Loucy (cell line): ENCODE measurements around the gene MYDGF.
A peak's percentile ranks its signal among the peaks of the same experiment; 100 is the strongest.

Experiments used
- H2AFZ ChIP-seq: fragments of 200-600 bp; sonication (generic); 2 replicates; pipeline ENCODE4 v1.6.0; 2016; ENCODE audit warnings: antibody characterized with exemption, mild to moderate bottlenecking, low read length, moderate library complexity
- H3F3A ChIP-seq: fragments of 200-600 bp; 2 replicates; pipeline ENCODE4 v1.6.0; 2016; ENCODE audit warnings: antibody characterized with exemption, low read depth, mild to moderate bottlenecking
- H3K27me3 ChIP-seq: fragments of 200-600 bp; sonication (generic); 2 replicates; pipeline ENCODE4 v1.6.1; 2014; ENCODE audit warnings: low read length, mild to moderate bottlenecking; ENCODE audit not compliant: insufficient read depth, poor library complexity, severe bottlenecking
- H3K36me3 ChIP-seq: fragments of 200-600 bp; sonication (generic); 2 replicates; pipeline ENCODE4 v1.6.1; 2016; ENCODE audit warnings: low read length; ENCODE audit not compliant: insufficient read depth
- H3K4me1 ChIP-seq: fragments of 200-600 bp; sonication (generic); 2 replicates; pipeline ENCODE4 v1.5.1; 2014; ENCODE audit warnings: low read length, mild to moderate bottlenecking; ENCODE audit not compliant: insufficient read depth, poor library complexity, severe bottlenecking
- H3K4me2 ChIP-seq: fragments of 200-600 bp; sonication (generic); 2 replicates; pipeline ENCODE4 v1.6.0; 2014; ENCODE audit warnings: antibody characterized with exemption, low read length, low read depth, mild to moderate bottlenecking; ENCODE audit not compliant: poor library complexity, severe bottlenecking
- H3K4me3 ChIP-seq: fragments of 200-600 bp; sonication (generic); 2 replicates; pipeline ENCODE4 v1.5.1; 2014; ENCODE audit warnings: low read length, mild to moderate bottlenecking, mixed read lengths; ENCODE audit not compliant: poor library complexity, severe bottlenecking
- H3K79me2 ChIP-seq: fragments of 200-600 bp; sonication (generic); 2 replicates; pipeline ENCODE4 v1.6.1; 2014; ENCODE audit warnings: low read length; ENCODE audit not compliant: insufficient read depth
- H3K9ac ChIP-seq: fragments of 200-600 bp; sonication (generic); 2 replicates; pipeline ENCODE4 v1.6.0; 2014; ENCODE audit warnings: mild to moderate bottlenecking, low read depth, low read length, moderate library complexity; ENCODE audit not compliant: poor library complexity, severe bottlenecking
- H3K9me2 ChIP-seq: fragments of 200-600 bp; sonication (generic); replicated peaks from 2 replicates; pipeline ENCODE4 v1.6.1; 2016; ENCODE audit warnings: low read depth, low read length, mixed read lengths
- H3K9me3 ChIP-seq: fragments of 200-600 bp; sonication (generic); 2 replicates; pipeline ENCODE4 v1.6.1; 2014; ENCODE audit warnings: mild to moderate bottlenecking, antibody characterized with exemption, low read length, low read depth; ENCODE audit not compliant: insufficient read depth
- H4K20me1 ChIP-seq: fragments of 200-600 bp; sonication (generic); 2 replicates; pipeline ENCODE4 v1.6.0; 2014; ENCODE audit warnings: antibody characterized with exemption, low read length, mild to moderate bottlenecking; ENCODE audit not compliant: insufficient read depth, poor library complexity, severe bottlenecking
- EZH2phosphoT487 ChIP-seq: fragments of 200-600 bp; IDR thresholded peaks from 2 replicates; pipeline ENCODE4 v1.6.1; 2018; ENCODE audit warnings: antibody characterized with exemption, mild to moderate bottlenecking, moderate library complexity, borderline replicate concordance
- TF ChIP-seq, protein P1 (sequence below): fragments of 200-600 bp; sonication (generic); conservative IDR thresholded peaks from 2 replicates; pipeline ENCODE4 v1.5.1; 2014; ENCODE audit warnings: mild to moderate bottlenecking, antibody characterized with exemption, low read length

Gene MYDGF

DNA sequence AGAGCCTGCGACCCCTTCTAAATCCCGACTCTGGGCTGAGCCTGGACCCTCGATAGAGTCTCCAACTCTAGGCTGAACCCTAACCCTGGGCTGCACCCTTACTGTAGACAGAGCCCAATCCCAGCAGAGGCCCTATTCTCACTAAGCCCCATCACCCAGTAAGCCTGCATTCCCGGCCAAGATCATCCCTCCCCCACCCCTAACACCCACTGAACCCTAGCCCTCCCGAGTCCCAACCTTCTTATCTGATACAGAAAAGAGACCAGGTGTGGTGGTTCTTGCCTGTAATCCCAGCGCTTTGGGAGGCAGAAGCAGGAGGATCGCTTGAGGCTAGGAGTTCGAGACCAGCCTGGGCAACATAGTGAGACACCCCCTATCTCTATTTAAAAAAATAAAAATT lies 33.4 kb downstream of the MYDGF start:
- Histone ChIP-seq H3K9ac (peak overlapping the region; percentile 79), H3K4me2 (peak overlapping the region; percentile 89), H3K27me3 (no peaks in the 10 kb centered on the region), H3K4me3 (peak overlapping the region; percentile 79), H4K20me1 (peaks cover 4% of the 10 kb centered on the region), H2AFZ (peak overlapping the region; percentile 96), H3F3A (no peaks in the 10 kb centered on the region), H3K36me3 (no peaks in the 10 kb centered on the region), H3K79me2 (peaks cover 24% of the 10 kb centered on the region), H3K4me1 (peaks cover 39% of the 10 kb centered on the region), H3K9me2 (no peaks in the 10 kb centered on the region), H3K9me3 (no peaks in the 10 kb centered on the region)
- TF ChIP-seq EZH2phosphoT487 = no peak
- TF ChIP-seq, protein P1, sequence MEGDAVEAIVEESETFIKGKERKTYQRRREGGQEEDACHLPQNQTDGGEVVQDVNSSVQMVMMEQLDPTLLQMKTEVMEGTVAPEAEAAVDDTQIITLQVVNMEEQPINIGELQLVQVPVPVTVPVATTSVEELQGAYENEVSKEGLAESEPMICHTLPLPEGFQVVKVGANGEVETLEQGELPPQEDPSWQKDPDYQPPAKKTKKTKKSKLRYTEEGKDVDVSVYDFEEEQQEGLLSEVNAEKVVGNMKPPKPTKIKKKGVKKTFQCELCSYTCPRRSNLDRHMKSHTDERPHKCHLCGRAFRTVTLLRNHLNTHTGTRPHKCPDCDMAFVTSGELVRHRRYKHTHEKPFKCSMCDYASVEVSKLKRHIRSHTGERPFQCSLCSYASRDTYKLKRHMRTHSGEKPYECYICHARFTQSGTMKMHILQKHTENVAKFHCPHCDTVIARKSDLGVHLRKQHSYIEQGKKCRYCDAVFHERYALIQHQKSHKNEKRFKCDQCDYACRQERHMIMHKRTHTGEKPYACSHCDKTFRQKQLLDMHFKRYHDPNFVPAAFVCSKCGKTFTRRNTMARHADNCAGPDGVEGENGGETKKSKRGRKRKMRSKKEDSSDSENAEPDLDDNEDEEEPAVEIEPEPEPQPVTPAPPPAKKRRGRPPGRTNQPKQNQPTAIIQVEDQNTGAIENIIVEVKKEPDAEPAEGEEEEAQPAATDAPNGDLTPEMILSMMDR = no peak

DNA sequence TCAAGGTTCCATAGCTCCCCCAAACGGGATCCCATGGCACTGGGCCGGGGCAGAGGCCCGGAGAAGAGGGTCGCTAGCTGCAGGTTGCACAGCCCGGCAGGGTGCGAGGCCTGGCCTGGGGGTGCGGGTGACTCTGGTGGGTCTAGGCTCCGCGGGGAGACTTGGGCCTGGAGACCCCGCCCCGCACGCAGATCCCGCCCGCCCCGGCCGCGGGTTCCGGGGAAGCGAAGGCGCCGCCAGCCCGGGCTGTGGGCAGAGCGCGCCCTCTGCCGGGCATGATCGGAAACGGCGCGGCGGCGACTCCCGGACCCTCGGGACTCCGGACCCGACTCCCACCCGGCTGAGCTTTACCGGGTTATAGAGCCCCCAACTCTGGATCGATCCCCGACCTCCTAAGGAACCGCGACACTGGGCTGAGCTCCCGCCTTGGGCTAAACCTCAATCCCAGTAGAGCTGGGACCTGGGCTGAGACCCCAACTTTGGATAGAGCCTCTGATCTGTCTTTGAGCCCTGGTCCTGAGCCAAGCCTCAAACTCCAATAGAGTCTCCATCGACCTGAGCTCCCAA lies 33.9 kb downstream of the MYDGF start:
- no peaks in the 10 kb centered on the region for H4K20me1 ChIP-seq
- peak overlapping the region; percentile 79 for H3K9ac ChIP-seq
- no peaks in the 10 kb centered on the region for H3K9me3 ChIP-seq
- peaks cover 19% of the 10 kb centered on the region for H3K79me2 ChIP-seq
- H3F3A ChIP-seq = no peaks in the 10 kb centered on the region
- H3K36me3 ChIP-seq = no peaks in the 10 kb centered on the region
- H3K4me1 ChIP-seq = peaks cover 33% of the 10 kb centered on the region
- H2AFZ ChIP-seq = peak overlapping the region; percentile 96
- no peaks in the 10 kb centered on the region for H3K27me3 ChIP-seq
- H3K4me2 ChIP-seq = peak overlapping the region; percentile 89
- H3K4me3 ChIP-seq = peak overlapping the region; percentile 79
- TF ChIP-seq EZH2phosphoT487 = no peak
- TF ChIP-seq, protein P1 = peak; percentile 77
- H3K9me2 ChIP-seq = no peaks in the 10 kb centered on the region

DNA sequence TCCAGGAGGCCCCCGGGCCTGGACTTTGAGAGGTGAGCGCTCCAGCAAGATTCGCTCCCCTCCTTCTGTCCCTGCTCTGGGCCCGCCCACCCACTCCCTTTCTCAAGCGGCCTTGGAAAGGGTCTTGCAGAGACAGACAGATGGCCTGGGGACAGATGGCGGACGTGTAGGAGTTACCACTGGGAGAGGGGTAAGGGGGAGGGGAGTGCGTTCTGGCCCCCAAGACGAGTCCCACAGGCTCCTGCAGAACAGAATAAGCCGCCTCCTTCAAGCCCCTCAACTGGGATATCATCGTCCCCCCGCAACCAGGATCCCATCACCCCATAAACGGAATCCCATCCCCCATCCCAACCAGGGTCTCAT lies 34.4 kb downstream of the MYDGF start:
- Histone ChIP-seq H4K20me1 (no peaks in the 10 kb centered on the region), H3K9me2 (no peaks in the 10 kb centered on the region), H3K9ac (peak overlapping the region; percentile 79), H3F3A (no peaks in the 10 kb centered on the region), H3K36me3 (no peaks in the 10 kb centered on the region), H2AFZ (peak overlapping the region; percentile 96), H3K79me2 (peaks cover 14% of the 10 kb centered on the region), H3K4me1 (peaks cover 29% of the 10 kb centered on the region), H3K4me3 (peak overlapping the region; percentile 79), H3K4me2 (peak overlapping the region; percentile 89), H3K27me3 (no peaks in the 10 kb centered on the region), H3K9me3 (no peaks in the 10 kb centered on the region)
- TF ChIP-seq, protein P1 = no peak
- no peak for TF ChIP-seq EZH2phosphoT487
